Right lobe of liver (tissue), 4 donors: ENCODE measurements around the gene DACH1.

Experiments used
- POLR2A ChIP-seq: fragments of 450-650 bp; IDR thresholded peaks from one replicate; pipeline ENCODE4 v1.6.1; 2017; ENCODE audit warnings: antibody characterized with exemption, mild to moderate bottlenecking
- TF ChIP-seq, protein P1 (sequence below), 4 donors: fragments of 200-600 bp in 3 of 4; fragments of 450-650 bp in 1 of 4; IDR thresholded peaks; one replicate each; pipeline versions ENCODE4 v1.5.1 to v1.8.0; 2016 to 2022; ENCODE audit warnings: antibody characterized with exemption in 4 of 4, mild to moderate bottlenecking in 2 of 4
- donor health status: DM: no; HTN: no; CAD: no.
- donor health status: DM: no; HTN: no; CAD: no.
- donor health status: DM: no; HTN: yes; CAD: no.

DNA sequence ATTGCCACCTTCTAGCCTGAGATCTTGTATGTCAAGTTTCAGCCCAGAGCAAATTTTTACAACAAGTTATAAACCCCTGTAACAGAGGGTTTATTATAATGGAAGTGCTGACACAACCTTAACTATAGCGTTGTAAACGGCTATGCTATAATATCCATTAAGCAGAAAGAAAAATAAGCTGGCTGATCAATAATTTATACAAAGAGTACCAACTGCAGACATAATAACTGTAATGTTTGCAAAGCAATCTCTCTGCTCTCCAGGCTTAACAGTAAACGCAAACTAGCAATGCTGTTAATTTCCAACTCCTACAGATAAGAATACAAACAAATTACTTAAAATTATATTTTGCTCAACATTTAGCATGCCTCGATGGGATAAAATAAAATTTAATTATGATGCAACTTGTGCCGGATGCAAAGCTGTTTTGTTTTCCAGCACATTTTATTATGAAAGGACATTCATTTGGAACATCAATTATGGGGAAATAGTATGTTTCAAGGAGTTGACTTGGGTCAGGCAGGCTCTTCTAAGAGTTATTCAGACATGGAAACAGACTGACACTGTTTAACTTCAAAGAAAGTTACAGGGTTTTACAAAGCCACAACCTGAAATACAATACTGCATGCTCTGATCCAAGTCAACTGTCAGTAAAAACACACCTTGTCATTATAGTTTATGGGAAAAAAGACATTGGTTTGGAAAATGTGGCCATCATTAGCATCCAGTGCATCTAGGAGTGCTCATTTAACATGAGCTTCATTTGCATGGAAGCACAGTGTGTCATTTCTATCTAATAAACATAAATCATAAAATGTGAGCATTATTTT is 6.6 kb upstream of the DACH1 start:
- no peak for TF ChIP-seq POLR2A
- TF ChIP-seq, protein P1, sequence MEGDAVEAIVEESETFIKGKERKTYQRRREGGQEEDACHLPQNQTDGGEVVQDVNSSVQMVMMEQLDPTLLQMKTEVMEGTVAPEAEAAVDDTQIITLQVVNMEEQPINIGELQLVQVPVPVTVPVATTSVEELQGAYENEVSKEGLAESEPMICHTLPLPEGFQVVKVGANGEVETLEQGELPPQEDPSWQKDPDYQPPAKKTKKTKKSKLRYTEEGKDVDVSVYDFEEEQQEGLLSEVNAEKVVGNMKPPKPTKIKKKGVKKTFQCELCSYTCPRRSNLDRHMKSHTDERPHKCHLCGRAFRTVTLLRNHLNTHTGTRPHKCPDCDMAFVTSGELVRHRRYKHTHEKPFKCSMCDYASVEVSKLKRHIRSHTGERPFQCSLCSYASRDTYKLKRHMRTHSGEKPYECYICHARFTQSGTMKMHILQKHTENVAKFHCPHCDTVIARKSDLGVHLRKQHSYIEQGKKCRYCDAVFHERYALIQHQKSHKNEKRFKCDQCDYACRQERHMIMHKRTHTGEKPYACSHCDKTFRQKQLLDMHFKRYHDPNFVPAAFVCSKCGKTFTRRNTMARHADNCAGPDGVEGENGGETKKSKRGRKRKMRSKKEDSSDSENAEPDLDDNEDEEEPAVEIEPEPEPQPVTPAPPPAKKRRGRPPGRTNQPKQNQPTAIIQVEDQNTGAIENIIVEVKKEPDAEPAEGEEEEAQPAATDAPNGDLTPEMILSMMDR (IDR thresholded peaks at IDR 0.05) = no peak
